ENCODE measurements around the gene ENTHD1. TPM values are rescaled to one million over a fixed set of nuclear protein-coding genes. Genes with fewer than 3 reads are reported as not detected.

The ENTHD1 gene
- total RNA-seq, 2 donors from 2014 or later = not detected

- no peak overlapping the region for H3K4me3 ChIP-seq
- TF ChIP-seq CTCF (IDR thresholded peaks at IDR 0.05) = no peak
- H3K36me3 ChIP-seq = no peaks in the 10 kb centered on the region
- H3K9ac ChIP-seq (ENCODE audit: low read depth in 2 of 2, low read length in 2 of 2) = no peak overlapping the region
- no peaks in the 10 kb centered on the region for H3K27me3 ChIP-seq
- intact Hi-C loops (cut with DNase I) = no loop called here
- no peak overlapping the region for H3K27ac ChIP-seq
- no peak for DNase-seq
- H3K4me1 ChIP-seq = no peaks in the 10 kb centered on the region
- H3K9me3 ChIP-seq = no peaks in the 10 kb centered on the region
Observed at GRCh38 chr22:39939830-39940229, 46.3 kb upstream of the ENTHD1 start.

- H3K9me3 ChIP-seq = no peaks in the 10 kb centered on the region
- no peak overlapping the region for H3K9ac ChIP-seq (ENCODE audit: low read depth in 2 of 2, low read length in 2 of 2)
- H3K27me3 ChIP-seq = no peaks in the 10 kb centered on the region
- H3K36me3 ChIP-seq = no peaks in the 10 kb centered on the region
- DNase-seq = no peak
- intact Hi-C loops (cut with DNase I) = no loop called here
- no peak overlapping the region for H3K4me3 ChIP-seq
- TF ChIP-seq CTCF (IDR thresholded peaks at IDR 0.05) = no peak
- no peak overlapping the region for H3K27ac ChIP-seq
- no peaks in the 10 kb centered on the region for H3K4me1 ChIP-seq
Observed at GRCh38 chr22:39938509-39939111, 45.0 kb upstream of the ENTHD1 start.

- no peaks in the 10 kb centered on the region for H3K9me3 ChIP-seq
- H3K4me3 ChIP-seq = no peak overlapping the region
- H3K27ac ChIP-seq = no peak overlapping the region
- H3K36me3 ChIP-seq = no peaks in the 10 kb centered on the region
- H3K4me1 ChIP-seq = no peaks in the 10 kb centered on the region
- no peak for DNase-seq
- intact Hi-C loops (cut with DNase I) = no loop called here
- TF ChIP-seq CTCF (IDR thresholded peaks at IDR 0.05) = no peak
- H3K9ac ChIP-seq (ENCODE audit: low read depth in 2 of 2, low read length in 2 of 2) = no peak overlapping the region
- H3K27me3 ChIP-seq = no peaks in the 10 kb centered on the region
Observed at GRCh38 chr22:39937906-39938305, 44.3 kb upstream of the ENTHD1 start.

- no peaks in the 10 kb centered on the region for H3K4me1 ChIP-seq
- no peaks in the 10 kb centered on the region for H3K27me3 ChIP-seq
Observed at GRCh38 chr22:39936523-39937145, 43.1 kb upstream of the ENTHD1 start.

GRCh38 chr22:39935612-39936011, 42.1 kb upstream of the ENTHD1 start:
- H3K9ac ChIP-seq (ENCODE audit: low read depth in 2 of 2, low read length in 2 of 2) = no peak overlapping the region
- no peak for TF ChIP-seq CTCF (IDR thresholded peaks at IDR 0.05)
- DNase-seq = no peak
- no peaks in the 10 kb centered on the region for H3K27me3 ChIP-seq
- H3K4me1 ChIP-seq = no peaks in the 10 kb centered on the region
- no peak overlapping the region for H3K27ac ChIP-seq
- H3K4me3 ChIP-seq = no peak overlapping the region
- no peaks in the 10 kb centered on the region for H3K36me3 ChIP-seq
- no peaks in the 10 kb centered on the region for H3K9me3 ChIP-seq
- intact Hi-C loops (cut with DNase I) = no loop called here

More at GRCh38 chr22:39936523-39937145, 43.1 kb upstream of the ENTHD1 start:
- TF ChIP-seq CTCF (IDR thresholded peaks at IDR 0.05) = no peak
- Histone ChIP-seq H3K27ac (no peak overlapping the region), H3K4me3 (no peak overlapping the region), H3K36me3 (no peaks in the 10 kb centered on the region), H3K9me3 (no peaks in the 10 kb centered on the region), H3K9ac (ENCODE audit: low read depth in 2 of 2, low read length in 2 of 2) (no peak overlapping the region)
- DNase-seq = no peak
- intact Hi-C loops (cut with DNase I) = no loop called here

Measured in colonic mucosa (tissue), 4 donors.